GM23248 (cell line): ENCODE results near the gene MRPS2. TPM values are rescaled to one million over a fixed set of nuclear protein-coding genes. Genes with fewer than 3 reads are reported as not detected.

Experiments
- DNase-seq: peaks from one replicate; pipeline ENCODE4 v3.0.0-alpha.2; 2015
- H2AFZ ChIP-seq: fragments of 200-600 bp; sonication (generic); 2 replicates; pipeline ENCODE4 v1.6.1; 2016; ENCODE audit warnings: antibody characterized with exemption
- H3F3A ChIP-seq: fragments of 200-600 bp; sonication (generic); 2 replicates; pipeline ENCODE4 v1.6.1; 2016; ENCODE audit warnings: mild to moderate bottlenecking, antibody characterized with exemption, mixed run types; ENCODE audit not compliant: insufficient read depth
- H3K27ac ChIP-seq: fragments of 200-600 bp; sonication (generic); 2 replicates; pipeline ENCODE4 v1.5.1; 2016; ENCODE audit warnings: mild to moderate bottlenecking
- H3K27me3 ChIP-seq: fragments of 200-600 bp; sonication (generic); replicated peaks from 2 replicates; pipeline ENCODE4 v1.6.1; 2016; ENCODE audit warnings: mild to moderate bottlenecking; ENCODE audit not compliant: insufficient read depth
- H3K36me3 ChIP-seq: fragments of 200-600 bp; sonication (generic); 2 replicates; pipeline ENCODE4 v1.6.1; 2016; ENCODE audit warnings: low read depth, mild to moderate bottlenecking
- H3K4me1 ChIP-seq: fragments of 200-600 bp; sonication (generic); 2 replicates; pipeline ENCODE4 v1.6.1; 2016; ENCODE audit warnings: mild to moderate bottlenecking; ENCODE audit not compliant: insufficient read depth
- H3K4me2 ChIP-seq: fragments of 200-600 bp; sonication (generic); one replicate; pipeline ENCODE4 v1.6.1; 2016; ENCODE audit warnings: mild to moderate bottlenecking; ENCODE audit not compliant: unreplicated experiment
- H3K4me3 ChIP-seq: fragments of 200-600 bp; sonication (generic); 2 replicates; pipeline ENCODE4 v1.5.1; 2016; ENCODE audit warnings: mild to moderate bottlenecking
- H3K79me2 ChIP-seq: fragments of 200-600 bp; sonication (generic); 2 replicates; pipeline ENCODE4 v1.6.1; 2016; ENCODE audit warnings: mild to moderate bottlenecking; ENCODE audit not compliant: insufficient read depth
- H3K9ac ChIP-seq: fragments of 200-600 bp; sonication (generic); 2 replicates; pipeline ENCODE4 v1.6.1; 2016; ENCODE audit warnings: mild to moderate bottlenecking
- H3K9me2 ChIP-seq: fragments of 200-600 bp; sonication (generic); 2 replicates; pipeline ENCODE4 v1.6.1; 2016; ENCODE audit warnings: mixed run types, mild to moderate bottlenecking, moderate library complexity; ENCODE audit not compliant: insufficient read depth
- H3K9me3 ChIP-seq: fragments of 200-600 bp; sonication (generic); one replicate; pipeline ENCODE4 v1.6.1; 2017; ENCODE audit warnings: low read depth
- H4K20me1 ChIP-seq: fragments of 200-600 bp; sonication (generic); 2 replicates; pipeline ENCODE4 v1.6.0; 2016; ENCODE audit not compliant: insufficient read depth
- EZH2 ChIP-seq: fragments of 200-600 bp; sonication (generic); IDR thresholded peaks from 2 replicates; pipeline ENCODE4 v1.6.1; 2018; ENCODE audit warnings: antibody characterized with exemption, mild to moderate bottlenecking; ENCODE audit not compliant: insufficient read depth, poor library complexity, severe bottlenecking
- EZH2phosphoT487 ChIP-seq: fragments of 200-600 bp; sonication (generic); IDR thresholded peaks from 2 replicates; pipeline ENCODE4 v1.6.1; 2018; ENCODE audit warnings: antibody characterized with exemption, moderate library complexity, mild to moderate bottlenecking, low read depth; ENCODE audit not compliant: insufficient read depth
- WGBS, 2 experiments: methylation state at CpG; one replicate each; pipeline ENCODE4 v1.1.6; 2015 to 2017; ENCODE audit warnings: low lambda C conversion rate in 2 of 2, low coverage in 1 of 2; ENCODE audit errors: missing lambda C conversion rate in 2 of 2; 5-methylcytosine and 5-hydroxymethylcytosine counted together
- in situ Hi-C: fragments of 300-500 bp; cut with MboI; formaldehyde crosslinking; loops from 2 replicates; pipeline ENCODE4 v1.15.0; 2020
- polyA plus RNA-seq: library from polyadenylated mRNA; unstranded; fragments of >200 nt; fragmentation: Nextera tagmentation; extraction: Ambion mirVana; gene quantifications from 2 replicates; pipeline ENCODE4 v1.2.1, GENCODE V29; 2016
- total RNA-seq: library from RNA; depleted of rRNA; stranded (reverse); fragments of >200 nt; shearing (Covaris generic); gene quantifications from 2 replicates; pipeline ENCODE4 v1.2.3, GENCODE V29; 2014; rRNA removed

The MRPS2 gene
- total and polyA plus RNA-seq, 2 experiments from 2014 or later = 45.3 to 51.7 TPM

- Histone ChIP-seq H3F3A (no peaks in the 10 kb centered on the region), H3K27ac (no peak overlapping the region), H3K9ac (no peak overlapping the region), H3K4me3 (no peak overlapping the region), H3K4me2 (no peak overlapping the region), H3K4me1 (no peaks in the 10 kb centered on the region), H3K36me3 (no peaks in the 10 kb centered on the region), H3K9me3 (no peaks in the 10 kb centered on the region), H3K9me2 (no peaks in the 10 kb centered on the region), H3K79me2 (no peaks in the 10 kb centered on the region), H4K20me1 (no peaks in the 10 kb centered on the region), H3K27me3 (no peaks in the 10 kb centered on the region; the same call in 1 of the 2 replicates), H2AFZ (no peak overlapping the region)
- no peak for DNase-seq
- no peak for TF ChIP-seq EZH2phosphoT487
- no peak for TF ChIP-seq EZH2
- in situ Hi-C loops = no loop called here
- 70 to 75% methylated on average over 13 of the region's 13 CpGs for WGBS, 2 experiments
Observed at GRCh38 chr9:135551456-135551855, 51.0 kb downstream of the MRPS2 start.

- H3K4me2 ChIP-seq = no peak overlapping the region
- no peak for TF ChIP-seq EZH2phosphoT487
- no peaks in the 10 kb centered on the region; the same call in none of the 2 replicates for H3K27me3 ChIP-seq
- no peaks in the 10 kb centered on the region for H3K36me3 ChIP-seq
- no peak overlapping the region for H2AFZ ChIP-seq
- no peak overlapping the region for H3K4me3 ChIP-seq
- H4K20me1 ChIP-seq = no peaks in the 10 kb centered on the region
- H3K4me1 ChIP-seq = no peaks in the 10 kb centered on the region
- in situ Hi-C loops = no loop called here
- no peak overlapping the region for H3K27ac ChIP-seq
- DNase-seq = no peak
- 46 to 56% methylated on average over 17 to 18 of the region's 18 CpGs for WGBS, 2 experiments
- no peaks in the 10 kb centered on the region for H3K9me2 ChIP-seq
- H3F3A ChIP-seq = no peaks in the 10 kb centered on the region
- H3K79me2 ChIP-seq = no peaks in the 10 kb centered on the region
- H3K9me3 ChIP-seq = no peaks in the 10 kb centered on the region
- no peak overlapping the region for H3K9ac ChIP-seq
Observed at GRCh38 chr9:135552021-135552697, 51.7 kb downstream of the MRPS2 start.

- no peak overlapping the region for H3K4me3 ChIP-seq
- H3K9ac ChIP-seq = no peak overlapping the region
- no peaks in the 10 kb centered on the region for H3K9me3 ChIP-seq
- no peaks in the 10 kb centered on the region for H3F3A ChIP-seq
- H4K20me1 ChIP-seq = no peaks in the 10 kb centered on the region
- H3K4me2 ChIP-seq = no peak overlapping the region
- H3K4me1 ChIP-seq = no peaks in the 10 kb centered on the region
- no peaks in the 10 kb centered on the region; the same call in none of the 2 replicates for H3K27me3 ChIP-seq
- H3K79me2 ChIP-seq = no peaks in the 10 kb centered on the region
- no peaks in the 10 kb centered on the region for H3K9me2 ChIP-seq
- WGBS, 2 experiments = 65 to 72% methylated on average over 8 to 19 of the region's 19 CpGs
- in situ Hi-C loops = no loop called here
- no peak for DNase-seq
- no peaks in the 10 kb centered on the region for H3K36me3 ChIP-seq
- no peak for TF ChIP-seq EZH2phosphoT487
- no peak for TF ChIP-seq EZH2
- no peak overlapping the region for H3K27ac ChIP-seq
- H2AFZ ChIP-seq = no peak overlapping the region
Observed at GRCh38 chr9:135552698-135553171, 52.3 kb downstream of the MRPS2 start.

Other genes starting within 250 kb of the MRPS2 start
- 13.4 and 19.2 TPM in 2 replicates for gene PPP1R26, start 20.9 kb upstream of the MRPS2 start, total RNA-seq
- gene PPP1R26, start 20.9 kb upstream of the MRPS2 start, polyA plus RNA-seq = 2.2 and 3.4 TPM in 2 replicates
- not detected in 2 replicates for gene LCN1, start 20.8 kb downstream of the MRPS2 start, total RNA-seq
- not detected in 2 replicates for gene LCN1, start 20.8 kb downstream of the MRPS2 start, polyA plus RNA-seq
- gene OBP2A, start 45.4 kb downstream of the MRPS2 start, total RNA-seq = not detected in 2 replicates
- not detected in 2 replicates for gene OBP2A, start 45.4 kb downstream of the MRPS2 start, polyA plus RNA-seq
- not detected in 2 replicates for gene PAEP, start 61.1 kb downstream of the MRPS2 start, total RNA-seq
- gene PAEP, start 61.1 kb downstream of the MRPS2 start, polyA plus RNA-seq = not detected in 2 replicates
- not detected in 2 replicates for gene GLT6D1, start 138.9 kb downstream of the MRPS2 start, total RNA-seq
- gene GLT6D1, start 138.9 kb downstream of the MRPS2 start, polyA plus RNA-seq = not detected in 2 replicates
- gene LCN9, start 162.6 kb downstream of the MRPS2 start, total RNA-seq = not detected in 2 replicates
- gene LCN9, start 162.6 kb downstream of the MRPS2 start, polyA plus RNA-seq = not detected in 2 replicates
- gene SOHLH1, start 198.8 kb downstream of the MRPS2 start, total RNA-seq = not detected in 2 replicates
- gene SOHLH1, start 198.8 kb downstream of the MRPS2 start, polyA plus RNA-seq = not detected in 2 replicates
- not detected in 2 replicates for gene KCNT1, start 201.5 kb downstream of the MRPS2 start, total RNA-seq
- gene KCNT1, start 201.5 kb downstream of the MRPS2 start, polyA plus RNA-seq = not detected in 2 replicates